ENCODE measurements around the gene ASB2. TPM values are rescaled to one million over a fixed set of nuclear protein-coding genes. Genes with fewer than 3 reads are reported as not detected.

ASB2 gene
- total and polyA plus RNA-seq, 2 of the 13 experiments (the other 11 are each of a cell fraction or from before 2014, with no cell fraction given): 0.82 to 4.1 TPM

DNA sequence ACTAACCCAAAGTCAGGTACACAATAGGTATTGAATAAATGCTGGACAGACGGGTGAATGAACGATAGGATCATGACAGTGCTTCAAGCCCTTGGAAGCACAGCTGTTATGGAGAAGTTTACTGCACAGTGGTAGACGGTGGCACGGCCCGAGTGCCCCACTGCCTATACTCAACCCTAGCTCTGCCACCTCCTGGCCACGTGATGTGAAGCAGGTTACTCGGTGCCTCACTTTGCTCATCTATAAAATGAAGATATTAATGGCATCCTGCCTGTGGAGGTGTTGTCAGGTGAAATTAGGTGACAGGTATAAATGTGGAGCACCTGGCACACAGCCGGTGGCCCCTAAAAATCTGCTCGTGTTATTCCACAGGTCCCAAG, 5.8 kb downstream of the ASB2 start:
- DNase-seq (ENCODE audit: low spot score): peak; percentile 52
- whole genome bisulfite sequencing (ENCODE audit: low lambda C conversion rate): 6% methylated on average over 5 of the region's 9 CpGs
- ChIA-PET CTCF (ENCODE audit: low intra/inter-chr PET ratio, low total read pairs) (interaction anchor here (0.7 to 3.8 kb wide), 6 partner anchors 11 to 66 kb away, joined by 3 to 51 read pairs (median 9); no protein-coding TSS in a partner anchor), POLR2A (interaction anchor here (1.1 to 2.2 kb wide), 4 partner anchors 10 to 31 kb away, joined by 3 to 17 read pairs (median 6); no protein-coding TSS in a partner anchor)
- ATAC-seq: peak; percentile 90
- Histone ChIP-seq H2AFZ (ENCODE audit: low read length) (no peak overlapping the region), H3K27ac (ENCODE audit: extremely low read length, insufficient read depth, low read length) (no peak overlapping the region), H3K27me3 (ENCODE audit: control insufficient read depth in 1 of 2, insufficient read depth in 2 of 2, low read length in 2 of 2) (peaks cover 7 to 40% of the 10 kb centered on the region in 2 experiments), H3K4me1 (ENCODE audit: insufficient read depth, low read length) (peaks cover 44% of the 10 kb centered on the region), H3K36me3 (replicated peaks in 1 of 2; ENCODE audit: control insufficient read depth in 1 of 2, insufficient read depth in 2 of 2, low read length in 2 of 2) (no peaks in the 10 kb centered on the region; a peak in 1 of 5 replicates), H3K9ac (ENCODE audit: insufficient read depth, low read depth, low read length) (no peak overlapping the region), H3K9me3 (ENCODE audit: low read length) (no peaks in the 10 kb centered on the region), H3K79me2 (ENCODE audit: insufficient read depth, low read length) (no peaks in the 10 kb centered on the region), H3K4me3 (replicated peaks in 1 of 3; ENCODE audit: insufficient read depth in 1 of 3, low read depth in 2 of 3, low read length in 3 of 3) (peak overlapping the region; percentile 5 to 57 (median 9); a peak in 2 of 6 replicates), H3K4me2 (ENCODE audit: low read depth, low read length) (peak overlapping the region; percentile 57), H4K20me1 (ENCODE audit: insufficient read depth, low read length) (no peaks in the 10 kb centered on the region)
- in situ Hi-C loops (cut with HindIII; ENCODE audit: extremely low pct_ligation_motif_present, low pct_unique_long_range_greater_than_20kb) (loop anchor here (5.0 kb wide), 1 partner anchor 33 kb away; no protein-coding TSS in a partner anchor), intact Hi-C loops (cut with micrococcal nuclease; ENCODE audit: unreplicated experiment) (loop anchor here (1.0 kb wide), 2 partner anchors 17 to 31 kb away; no protein-coding TSS in a partner anchor)
- no TSS peak for BruUV-seq (replicated peaks)
- FAIRE-seq: peak; percentile 77
- TF ChIP-seq TERF1 (CRISPR knock-in tag; IDR thresholded peaks at IDR 0.05) (no peak), FOSL2 (CRISPR knock-in tag; IDR thresholded peaks at IDR 0.05) (peak; percentile 39; the same call in 1 of the 2 replicates), ZFP37 (CRISPR knock-in tag; IDR thresholded peaks at IDR 0.05; ENCODE audit: borderline replicate concordance) (no peak), POGZ (CRISPR knock-in tag; IDR thresholded peaks at IDR 0.05) (no peak), BCLAF1 (IDR thresholded peaks at IDR 0.05) (no peak), NFRKB (IDR thresholded peaks at IDR 0.05) (no peak), TGIF2 (CRISPR knock-in tag; IDR thresholded peaks at IDR 0.05) (0 out of 2 replicates have a peak, but pooled peaks have one; percentile 29), HOXA7 (CRISPR knock-in tag; IDR thresholded peaks at IDR 0.05) (no peak), STAG1 (CRISPR knock-in tag; IDR thresholded peaks at IDR 0.05) (peak; percentile 86), ZC3H4 (CRISPR knock-in tag; IDR thresholded peaks at IDR 0.05; ENCODE audit: borderline replicate concordance) (no peak), DPF2 (CRISPR knock-in tag; IDR thresholded peaks at IDR 0.05; ENCODE audit: borderline replicate concordance, low read depth) (0 out of 2 replicates have a peak, but pooled peaks have one; percentile 24)
- TF ChIP-seq, protein P1, sequence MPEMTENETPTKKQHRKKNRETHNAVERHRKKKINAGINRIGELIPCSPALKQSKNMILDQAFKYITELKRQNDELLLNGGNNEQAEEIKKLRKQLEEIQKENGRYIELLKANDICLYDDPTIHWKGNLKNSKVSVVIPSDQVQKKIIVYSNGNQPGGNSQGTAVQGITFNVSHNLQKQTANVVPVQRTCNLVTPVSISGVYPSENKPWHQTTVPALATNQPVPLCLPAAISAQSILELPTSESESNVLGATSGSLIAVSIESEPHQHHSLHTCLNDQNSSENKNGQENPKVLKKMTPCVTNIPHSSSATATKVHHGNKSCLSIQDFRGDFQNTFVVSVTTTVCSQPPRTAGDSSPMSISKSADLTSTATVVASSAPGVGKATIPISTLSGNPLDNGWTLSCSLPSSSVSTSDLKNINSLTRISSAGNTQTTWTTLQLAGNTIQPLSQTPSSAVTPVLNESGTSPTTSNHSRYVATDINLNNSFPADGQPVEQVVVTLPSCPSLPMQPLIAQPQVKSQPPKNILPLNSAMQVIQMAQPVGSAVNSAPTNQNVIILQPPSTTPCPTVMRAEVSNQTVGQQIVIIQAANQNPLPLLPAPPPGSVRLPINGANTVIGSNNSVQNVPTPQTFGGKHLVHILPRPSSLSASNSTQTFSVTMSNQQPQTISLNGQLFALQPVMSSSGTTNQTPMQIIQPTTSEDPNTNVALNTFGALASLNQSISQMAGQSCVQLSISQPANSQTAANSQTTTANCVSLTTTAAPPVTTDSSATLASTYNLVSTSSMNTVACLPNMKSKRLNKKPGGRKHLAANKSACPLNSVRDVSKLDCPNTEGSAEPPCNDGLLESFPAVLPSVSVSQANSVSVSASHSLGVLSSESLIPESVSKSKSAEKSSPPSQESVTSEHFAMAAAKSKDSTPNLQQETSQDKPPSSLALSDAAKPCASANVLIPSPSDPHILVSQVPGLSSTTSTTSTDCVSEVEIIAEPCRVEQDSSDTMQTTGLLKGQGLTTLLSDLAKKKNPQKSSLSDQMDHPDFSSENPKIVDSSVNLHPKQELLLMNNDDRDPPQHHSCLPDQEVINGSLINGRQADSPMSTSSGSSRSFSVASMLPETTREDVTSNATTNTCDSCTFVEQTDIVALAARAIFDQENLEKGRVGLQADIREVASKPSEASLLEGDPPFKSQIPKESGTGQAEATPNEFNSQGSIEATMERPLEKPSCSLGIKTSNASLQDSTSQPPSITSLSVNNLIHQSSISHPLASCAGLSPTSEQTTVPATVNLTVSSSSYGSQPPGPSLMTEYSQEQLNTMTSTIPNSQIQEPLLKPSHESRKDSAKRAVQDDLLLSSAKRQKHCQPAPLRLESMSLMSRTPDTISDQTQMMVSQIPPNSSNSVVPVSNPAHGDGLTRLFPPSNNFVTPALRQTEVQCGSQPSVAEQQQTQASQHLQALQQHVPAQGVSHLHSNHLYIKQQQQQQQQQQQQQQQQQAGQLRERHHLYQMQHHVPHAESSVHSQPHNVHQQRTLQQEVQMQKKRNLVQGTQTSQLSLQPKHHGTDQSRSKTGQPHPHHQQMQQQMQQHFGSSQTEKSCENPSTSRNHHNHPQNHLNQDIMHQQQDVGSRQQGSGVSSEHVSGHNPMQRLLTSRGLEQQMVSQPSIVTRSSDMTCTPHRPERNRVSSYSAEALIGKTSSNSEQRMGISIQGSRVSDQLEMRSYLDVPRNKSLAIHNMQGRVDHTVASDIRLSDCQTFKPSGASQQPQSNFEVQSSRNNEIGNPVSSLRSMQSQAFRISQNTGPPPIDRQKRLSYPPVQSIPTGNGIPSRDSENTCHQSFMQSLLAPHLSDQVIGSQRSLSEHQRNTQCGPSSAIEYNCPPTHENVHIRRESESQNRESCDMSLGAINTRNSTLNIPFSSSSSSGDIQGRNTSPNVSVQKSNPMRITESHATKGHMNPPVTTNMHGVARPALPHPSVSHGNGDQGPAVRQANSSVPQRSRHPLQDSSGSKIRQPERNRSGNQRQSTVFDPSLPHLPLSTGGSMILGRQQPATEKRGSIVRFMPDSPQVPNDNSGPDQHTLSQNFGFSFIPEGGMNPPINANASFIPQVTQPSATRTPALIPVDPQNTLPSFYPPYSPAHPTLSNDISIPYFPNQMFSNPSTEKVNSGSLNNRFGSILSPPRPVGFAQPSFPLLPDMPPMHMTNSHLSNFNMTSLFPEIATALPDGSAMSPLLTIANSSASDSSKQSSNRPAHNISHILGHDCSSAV (CRISPR knock-in tag; IDR thresholded peaks at IDR 0.05; ENCODE audit: borderline replicate concordance): no peak
